ENCODE data around the gene LRRFIP1.
"Not testable (repeated sequence)": the region's sequence is repeated elsewhere in the genome, so short reads cannot be mapped to it uniquely, and the experiment has no call there.

The LRRFIP1 gene

GRCh38 chr2:237604391-237604790 lies 23.0 kb upstream of the LRRFIP1 start:
- no peak for TF ChIP-seq TAF1 (IDR thresholded peaks at IDR 0.05; ENCODE audit: low read depth, low read length)
- TF ChIP-seq POLR2A (IDR thresholded peaks at IDR 0.05; ENCODE audit: low read depth, low read length), result no peak
- no peak for TF ChIP-seq PAX5 (IDR thresholded peaks at IDR 0.05; ENCODE audit: insufficient read depth, low read length, severe bottlenecking)
- no peak for TF ChIP-seq SPI1 (IDR thresholded peaks at IDR 0.05; ENCODE audit: low read depth, low read length)
- no peak for TF ChIP-seq POU2F2 (IDR thresholded peaks at IDR 0.05; ENCODE audit: low read depth, low read length)
- TF ChIP-seq POLR2AphosphoS5 (IDR thresholded peaks at IDR 0.05; ENCODE audit: low read depth, low read length), result no peak
- FAIRE-seq (no peak), DNase-seq (ENCODE audit: insufficient read length, low spot score) (no peak)

- FAIRE-seq (no peak), DNase-seq (ENCODE audit: insufficient read length, low spot score) (no peak)
- TF ChIP-seq POLR2A (IDR thresholded peaks at IDR 0.05; ENCODE audit: low read depth, low read length), result no peak
- TF ChIP-seq POLR2AphosphoS5 (IDR thresholded peaks at IDR 0.05; ENCODE audit: low read depth, low read length), result no peak
- no peak for TF ChIP-seq TAF1 (IDR thresholded peaks at IDR 0.05; ENCODE audit: low read depth, low read length)
- TF ChIP-seq POU2F2 (IDR thresholded peaks at IDR 0.05; ENCODE audit: low read depth, low read length), result no peak
- no peak for TF ChIP-seq PAX5 (IDR thresholded peaks at IDR 0.05; ENCODE audit: insufficient read depth, low read length, severe bottlenecking)
- TF ChIP-seq SPI1 (IDR thresholded peaks at IDR 0.05; ENCODE audit: low read depth, low read length), result no peak
Observed at GRCh38 chr2:237604960-237605359, 22.4 kb upstream of the LRRFIP1 start.

GRCh38 chr2:237606522-237606921 lies 20.9 kb upstream of the LRRFIP1 start:
- not testable (repeated sequence) for FAIRE-seq; DNase-seq (ENCODE audit: insufficient read length, low spot score)

- DNase-seq (ENCODE audit: insufficient read length, low spot score) (no peak), FAIRE-seq (no peak)
- TF ChIP-seq POLR2A (IDR thresholded peaks at IDR 0.05; ENCODE audit: low read depth, low read length) (no peak), TAF1 (IDR thresholded peaks at IDR 0.05; ENCODE audit: low read depth, low read length) (no peak), SPI1 (IDR thresholded peaks at IDR 0.05; ENCODE audit: low read depth, low read length) (no peak), POU2F2 (IDR thresholded peaks at IDR 0.05; ENCODE audit: low read depth, low read length) (no peak), POLR2AphosphoS5 (IDR thresholded peaks at IDR 0.05; ENCODE audit: low read depth, low read length) (no peak), PAX5 (IDR thresholded peaks at IDR 0.05; ENCODE audit: insufficient read depth, low read length, severe bottlenecking) (no peak)
Observed at GRCh38 chr2:237612527-237613357, 14.6 kb upstream of the LRRFIP1 start.

- DNase-seq (ENCODE audit: insufficient read length, low spot score), result no peak
- TF ChIP-seq TAF1 (IDR thresholded peaks at IDR 0.05; ENCODE audit: low read depth, low read length) (no peak), POU2F2 (IDR thresholded peaks at IDR 0.05; ENCODE audit: low read depth, low read length) (no peak), SPI1 (IDR thresholded peaks at IDR 0.05; ENCODE audit: low read depth, low read length) (no peak), POLR2A (IDR thresholded peaks at IDR 0.05; ENCODE audit: low read depth, low read length) (no peak), POLR2AphosphoS5 (IDR thresholded peaks at IDR 0.05; ENCODE audit: low read depth, low read length) (no peak), PAX5 (IDR thresholded peaks at IDR 0.05; ENCODE audit: insufficient read depth, low read length, severe bottlenecking) (no peak)
Observed at GRCh38 chr2:237613679-237614078, 13.7 kb upstream of the LRRFIP1 start.

GRCh38 chr2:237614151-237614720 lies 13.2 kb upstream of the LRRFIP1 start:
- no peak for TF ChIP-seq TAF1 (IDR thresholded peaks at IDR 0.05; ENCODE audit: low read depth, low read length)
- TF ChIP-seq SPI1 (IDR thresholded peaks at IDR 0.05; ENCODE audit: low read depth, low read length), result no peak
- no peak for TF ChIP-seq POLR2AphosphoS5 (IDR thresholded peaks at IDR 0.05; ENCODE audit: low read depth, low read length)
- TF ChIP-seq PAX5 (IDR thresholded peaks at IDR 0.05; ENCODE audit: insufficient read depth, low read length, severe bottlenecking), result no peak
- no peak for TF ChIP-seq POU2F2 (IDR thresholded peaks at IDR 0.05; ENCODE audit: low read depth, low read length)
- TF ChIP-seq POLR2A (IDR thresholded peaks at IDR 0.05; ENCODE audit: low read depth, low read length), result no peak
- FAIRE-seq, result no peak
- no peak for DNase-seq (ENCODE audit: insufficient read length, low spot score)

More at GRCh38 chr2:237613679-237614078, 13.7 kb upstream of the LRRFIP1 start:
- no peak for FAIRE-seq

- DNase-seq (ENCODE audit: insufficient read length, low spot score) (no peak), FAIRE-seq (peak; percentile 71)
- no peak for TF ChIP-seq PAX5 (IDR thresholded peaks at IDR 0.05; ENCODE audit: insufficient read depth, low read length, severe bottlenecking)
- TF ChIP-seq SPI1 (IDR thresholded peaks at IDR 0.05; ENCODE audit: low read depth, low read length), result no peak
- TF ChIP-seq POLR2A (IDR thresholded peaks at IDR 0.05; ENCODE audit: low read depth, low read length), result no peak
- no peak for TF ChIP-seq TAF1 (IDR thresholded peaks at IDR 0.05; ENCODE audit: low read depth, low read length)
- TF ChIP-seq POU2F2 (IDR thresholded peaks at IDR 0.05; ENCODE audit: low read depth, low read length), result no peak
- no peak for TF ChIP-seq POLR2AphosphoS5 (IDR thresholded peaks at IDR 0.05; ENCODE audit: low read depth, low read length)
Observed at GRCh38 chr2:237615631-237616249, 11.6 kb upstream of the LRRFIP1 start.

GRCh38 chr2:237616373-237616733 lies 11.0 kb upstream of the LRRFIP1 start:
- DNase-seq (ENCODE audit: insufficient read length, low spot score), result no peak
- no peak for FAIRE-seq
- TF ChIP-seq TAF1 (IDR thresholded peaks at IDR 0.05; ENCODE audit: low read depth, low read length), result no peak
- no peak for TF ChIP-seq POLR2A (IDR thresholded peaks at IDR 0.05; ENCODE audit: low read depth, low read length)
- TF ChIP-seq POLR2AphosphoS5 (IDR thresholded peaks at IDR 0.05; ENCODE audit: low read depth, low read length), result no peak
- TF ChIP-seq POU2F2 (IDR thresholded peaks at IDR 0.05; ENCODE audit: low read depth, low read length), result no peak
- no peak for TF ChIP-seq PAX5 (IDR thresholded peaks at IDR 0.05; ENCODE audit: insufficient read depth, low read length, severe bottlenecking)
- no peak for TF ChIP-seq SPI1 (IDR thresholded peaks at IDR 0.05; ENCODE audit: low read depth, low read length)

GRCh38 chr2:237616734-237617586 lies 10.4 kb upstream of the LRRFIP1 start:
- FAIRE-seq (peak; percentile 90), DNase-seq (ENCODE audit: insufficient read length, low spot score) (no peak)
- TF ChIP-seq PAX5 (IDR thresholded peaks at IDR 0.05; ENCODE audit: insufficient read depth, low read length, severe bottlenecking) (no peak), POU2F2 (IDR thresholded peaks at IDR 0.05; ENCODE audit: low read depth, low read length) (no peak), POLR2AphosphoS5 (IDR thresholded peaks at IDR 0.05; ENCODE audit: low read depth, low read length) (no peak), SPI1 (IDR thresholded peaks at IDR 0.05; ENCODE audit: low read depth, low read length) (no peak), POLR2A (IDR thresholded peaks at IDR 0.05; ENCODE audit: low read depth, low read length) (no peak), TAF1 (IDR thresholded peaks at IDR 0.05; ENCODE audit: low read depth, low read length) (no peak)
